GM20000 (cell line): ENCODE results near the gene ASIC3.
A peak's percentile ranks its signal among the peaks of the same experiment; 100 is the strongest.

Source experiments
- DNase-seq: peaks from one replicate; pipeline ENCODE4 v3.0.0; 2012; ENCODE audit warnings: low spot score
- TF ChIP-seq, protein P1 (sequence below): IDR thresholded peaks from 2 replicates; pipeline ENCODE4 v1.5.1; 2012; ENCODE audit warnings: mild to moderate bottlenecking, control low read depth; ENCODE audit errors: extremely low read depth, missing control alignments

Gene ASIC3

DNA sequence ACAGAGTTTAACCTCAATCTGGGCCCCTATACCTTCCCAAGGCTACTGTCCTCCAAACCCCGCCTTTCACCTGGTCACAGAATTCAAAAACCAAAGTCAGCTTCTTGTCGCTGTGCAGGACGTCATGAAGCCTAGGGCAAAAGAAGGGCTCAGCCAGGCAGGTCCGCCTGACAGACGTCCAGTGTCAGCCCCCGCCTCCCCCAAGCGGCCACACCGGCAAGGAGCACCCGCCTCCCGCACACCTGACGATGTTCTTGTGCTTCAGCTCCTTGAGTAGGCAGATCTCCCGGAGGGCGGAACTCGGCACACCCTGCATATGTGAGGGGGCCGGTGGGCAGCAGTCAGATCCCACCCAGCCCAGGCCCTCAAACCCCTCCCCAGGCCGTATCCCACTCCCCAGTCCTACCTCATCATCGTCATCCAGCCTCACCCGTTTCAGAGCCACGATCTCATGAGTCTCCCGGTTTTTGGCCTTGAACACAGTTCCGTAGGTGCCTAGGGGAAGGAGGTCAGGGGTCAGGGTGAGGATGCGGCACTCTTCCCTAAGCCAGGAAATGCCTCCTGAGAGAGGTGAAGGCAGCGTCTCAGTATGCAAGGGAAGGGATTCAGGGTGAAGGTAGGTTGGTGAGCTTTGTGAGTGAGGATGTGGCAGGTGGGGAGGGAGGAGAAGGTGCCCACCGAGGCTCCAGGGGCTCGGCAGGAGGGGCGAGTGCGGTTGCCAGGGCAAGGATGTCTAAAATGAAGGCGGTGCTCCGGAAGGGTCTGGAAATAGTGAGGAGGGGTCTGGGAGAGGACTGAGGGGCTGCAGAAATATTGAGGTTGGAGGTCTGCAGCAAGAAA is 8.6 kb downstream of the ASIC3 start:
- no peak for DNase-seq
- TF ChIP-seq, protein P1, sequence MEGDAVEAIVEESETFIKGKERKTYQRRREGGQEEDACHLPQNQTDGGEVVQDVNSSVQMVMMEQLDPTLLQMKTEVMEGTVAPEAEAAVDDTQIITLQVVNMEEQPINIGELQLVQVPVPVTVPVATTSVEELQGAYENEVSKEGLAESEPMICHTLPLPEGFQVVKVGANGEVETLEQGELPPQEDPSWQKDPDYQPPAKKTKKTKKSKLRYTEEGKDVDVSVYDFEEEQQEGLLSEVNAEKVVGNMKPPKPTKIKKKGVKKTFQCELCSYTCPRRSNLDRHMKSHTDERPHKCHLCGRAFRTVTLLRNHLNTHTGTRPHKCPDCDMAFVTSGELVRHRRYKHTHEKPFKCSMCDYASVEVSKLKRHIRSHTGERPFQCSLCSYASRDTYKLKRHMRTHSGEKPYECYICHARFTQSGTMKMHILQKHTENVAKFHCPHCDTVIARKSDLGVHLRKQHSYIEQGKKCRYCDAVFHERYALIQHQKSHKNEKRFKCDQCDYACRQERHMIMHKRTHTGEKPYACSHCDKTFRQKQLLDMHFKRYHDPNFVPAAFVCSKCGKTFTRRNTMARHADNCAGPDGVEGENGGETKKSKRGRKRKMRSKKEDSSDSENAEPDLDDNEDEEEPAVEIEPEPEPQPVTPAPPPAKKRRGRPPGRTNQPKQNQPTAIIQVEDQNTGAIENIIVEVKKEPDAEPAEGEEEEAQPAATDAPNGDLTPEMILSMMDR = no peak

GRCh38 chr7:151057506-151057988 is 9.2 kb downstream of the ASIC3 start, which contains the start of gene CDK5:
TSS of gene CDK5 (minus strand) at chr7:151057897. CDS start at chr7:151057848, 49 bp downstream.
- TF ChIP-seq, protein P1 = no peak
- no peak for DNase-seq

DNA sequence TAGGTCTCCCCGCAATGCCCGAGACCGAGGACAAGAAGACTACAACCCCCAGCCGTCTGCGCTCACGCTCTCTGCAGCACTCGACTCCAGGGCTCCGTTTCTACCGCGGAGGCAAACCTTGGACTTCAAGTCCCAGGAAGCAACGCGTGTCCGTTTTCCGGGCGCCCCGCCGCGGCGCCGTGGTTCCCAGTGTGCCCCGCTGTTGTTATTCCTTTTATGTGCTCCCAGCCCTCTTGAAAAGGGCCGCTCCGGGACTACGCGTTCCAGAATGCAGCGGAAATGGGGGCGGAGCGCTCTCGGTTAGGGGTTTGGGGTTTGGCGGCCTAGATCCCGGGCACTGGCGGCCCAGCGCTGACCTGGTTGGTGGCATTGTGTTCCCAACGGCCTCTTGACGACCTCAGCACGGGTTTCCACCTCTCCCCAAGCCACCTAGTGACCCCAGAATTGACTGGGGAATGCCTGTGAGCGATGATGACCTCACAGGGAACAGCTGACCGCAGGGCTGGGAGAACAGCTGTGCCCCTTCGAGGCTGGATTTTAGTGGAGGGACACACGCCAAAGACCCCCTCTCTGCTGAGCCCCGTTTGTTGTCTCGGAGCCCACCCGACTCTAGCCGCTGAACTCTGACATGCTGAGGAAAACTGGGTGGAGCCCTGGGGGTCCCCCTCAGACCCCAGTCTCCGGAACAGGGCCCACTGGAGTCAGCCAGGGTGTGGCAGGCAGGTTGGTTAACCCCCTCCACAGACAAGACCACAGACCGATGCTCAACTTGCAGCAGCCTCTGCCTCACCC is 9.9 kb downstream of the ASIC3 start:
- TF ChIP-seq, protein P1 = no peak
- DNase-seq = peak; percentile 99

- TF ChIP-seq, protein P1 = no peak
- DNase-seq = peak; percentile 60
Observed at GRCh38 chr7:151058781-151059366, 10.5 kb downstream of the ASIC3 start.

GRCh38 chr7:151059367-151060112 is 11.2 kb downstream of the ASIC3 start, which contains the start of gene SLC4A2:
TSS of gene SLC4A2 (plus strand) at chr7:151059589. CDS start at chr7:151061988, 2,399 bp downstream.
- DNase-seq = peak; percentile 96
- TF ChIP-seq, protein P1 = peak; percentile 17

DNA sequence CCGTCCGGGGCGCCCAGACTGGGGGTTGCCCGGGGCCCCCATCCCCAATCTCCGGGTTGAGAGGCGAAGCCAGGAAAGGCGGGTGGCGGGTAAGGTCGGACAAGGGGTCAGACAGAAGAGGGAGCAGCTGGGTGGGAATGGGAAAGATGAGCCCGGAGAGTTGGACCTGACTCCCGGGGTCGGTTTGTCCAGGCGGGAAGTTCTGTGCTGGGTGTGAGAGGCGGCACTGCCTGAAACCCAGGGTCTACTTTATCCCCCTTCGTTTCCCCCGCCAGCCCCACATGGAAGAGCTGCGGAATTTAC is 11.7 kb downstream of the ASIC3 start:
- DNase-seq = no peak
- TF ChIP-seq, protein P1 = no peak
